Stimulated activated CD8-positive, alpha-beta memory T cell treated with anti-CD3 and anti-CD28 coated beads, Interleukin-7, amount 100 ng/mL, for 1 hour (primary cell): ENCODE data around the gene CSPG5.

Experiments
- DNase-seq, 2 donors: peaks; one replicate each; pipeline ENCODE4 v3.0.0-alpha.2; 2020; ENCODE audit warnings: low read depth in 2 of 2

The CSPG5 gene

DNA sequence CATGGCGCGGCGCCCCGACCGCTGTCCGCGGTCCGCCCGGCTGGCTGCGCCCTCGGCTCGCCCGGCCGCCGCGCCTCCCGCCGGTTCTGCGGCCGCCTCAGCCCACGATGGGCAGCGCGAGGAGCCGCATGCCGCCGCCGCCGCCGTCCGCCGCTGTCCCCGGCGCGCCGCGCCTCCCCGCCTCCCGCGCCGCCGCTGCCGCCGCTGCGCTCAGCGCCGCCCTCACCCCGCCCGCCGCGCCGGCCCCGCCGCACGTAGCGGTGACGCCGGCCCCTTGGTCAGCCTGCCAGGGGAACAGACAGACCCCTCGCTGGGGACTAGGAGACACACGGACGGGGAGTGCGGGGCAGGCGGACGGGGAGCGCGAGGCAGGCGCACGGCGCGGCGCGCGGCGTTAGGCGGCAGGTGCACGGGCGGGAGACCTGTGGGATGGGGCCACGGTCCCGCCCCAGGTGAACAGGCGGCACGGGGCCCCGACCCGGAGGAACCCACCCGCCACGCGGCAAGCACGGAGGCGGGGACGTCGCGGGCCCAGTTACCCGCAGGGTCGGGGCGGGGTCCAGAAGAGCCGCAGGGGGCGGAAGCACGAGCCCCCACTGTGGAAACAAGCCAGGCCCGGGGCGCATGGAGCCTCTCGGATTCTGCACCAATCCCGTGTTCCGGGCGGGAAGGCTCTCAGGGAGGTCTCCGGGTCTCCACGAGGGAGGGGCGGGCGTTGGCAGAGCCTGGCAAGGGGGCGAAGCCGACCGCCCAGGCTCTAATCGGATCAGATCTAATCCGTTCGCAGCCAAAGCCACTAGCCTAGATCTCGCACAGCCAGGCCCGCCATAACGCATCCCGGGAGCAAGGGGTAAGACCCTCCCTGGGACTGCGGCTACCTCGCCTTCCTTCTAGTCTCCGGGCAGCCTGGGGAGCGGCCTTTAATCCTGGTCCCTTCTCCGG lies at the start of gene CSPG5:
Gene CSPG5 (minus strand): TSS at position 175 of the 942 bp plus-strand sequence. CDS start 172 bp downstream, at position 3.
- DNase-seq, result no peak

DNA sequence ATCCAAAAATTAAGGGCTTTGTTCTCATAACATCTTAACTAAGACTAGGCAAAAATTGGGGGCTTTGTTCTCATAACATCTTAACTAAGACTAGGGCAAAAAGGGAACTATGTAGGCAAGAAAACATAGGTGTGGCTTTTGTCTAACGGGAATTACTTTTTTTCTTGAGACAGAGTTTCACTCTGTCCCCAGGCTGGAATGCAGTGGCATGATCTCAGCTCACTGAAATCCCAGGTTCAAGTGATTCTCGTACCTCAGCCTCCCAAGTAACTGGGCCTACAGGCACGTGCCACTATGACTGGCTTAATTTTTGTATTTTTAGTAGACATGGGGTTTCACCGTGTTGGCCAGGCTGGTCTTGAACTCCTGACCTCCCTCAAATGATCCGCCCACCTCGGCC lies 49.8 kb upstream of the CSPG5 start:
- no peak for DNase-seq

DNA sequence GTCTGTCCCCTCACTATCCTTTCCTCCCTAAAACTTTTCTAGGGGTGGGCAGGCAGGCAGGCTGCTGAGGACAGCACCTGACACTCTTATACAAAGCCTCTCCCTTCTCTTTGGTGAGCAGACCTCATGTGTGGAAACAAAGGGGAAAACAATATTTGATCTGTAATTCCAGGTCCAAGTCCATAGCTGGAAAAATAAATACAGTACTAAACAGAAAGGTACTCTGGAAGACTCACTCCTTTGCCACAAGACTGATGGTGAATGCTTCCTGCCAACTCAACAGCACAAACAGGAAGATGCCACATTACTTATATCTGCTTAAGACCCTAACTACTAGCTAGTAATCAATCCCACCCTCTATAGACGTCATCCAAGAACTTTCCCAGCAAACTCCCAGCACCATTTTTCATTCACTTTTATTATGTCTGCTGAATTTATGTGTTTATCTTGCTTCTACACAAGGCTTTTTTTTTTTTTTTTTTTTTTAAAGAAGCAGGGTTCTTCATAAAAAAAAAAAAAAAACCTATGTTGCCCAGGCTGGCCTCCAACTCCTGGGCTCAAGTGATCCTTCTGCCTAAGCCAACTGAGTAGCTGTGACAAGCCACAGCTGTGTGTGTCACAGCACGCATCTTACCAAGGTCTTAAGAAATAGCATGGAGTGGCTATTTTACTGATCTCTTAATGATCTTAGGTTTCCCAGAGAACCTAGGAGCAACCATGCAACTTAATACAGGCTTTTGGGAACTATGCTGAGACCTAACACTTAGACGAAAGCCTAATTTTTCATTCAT lies 44.2 kb upstream of the CSPG5 start:
- DNase-seq, result no peak

DNA sequence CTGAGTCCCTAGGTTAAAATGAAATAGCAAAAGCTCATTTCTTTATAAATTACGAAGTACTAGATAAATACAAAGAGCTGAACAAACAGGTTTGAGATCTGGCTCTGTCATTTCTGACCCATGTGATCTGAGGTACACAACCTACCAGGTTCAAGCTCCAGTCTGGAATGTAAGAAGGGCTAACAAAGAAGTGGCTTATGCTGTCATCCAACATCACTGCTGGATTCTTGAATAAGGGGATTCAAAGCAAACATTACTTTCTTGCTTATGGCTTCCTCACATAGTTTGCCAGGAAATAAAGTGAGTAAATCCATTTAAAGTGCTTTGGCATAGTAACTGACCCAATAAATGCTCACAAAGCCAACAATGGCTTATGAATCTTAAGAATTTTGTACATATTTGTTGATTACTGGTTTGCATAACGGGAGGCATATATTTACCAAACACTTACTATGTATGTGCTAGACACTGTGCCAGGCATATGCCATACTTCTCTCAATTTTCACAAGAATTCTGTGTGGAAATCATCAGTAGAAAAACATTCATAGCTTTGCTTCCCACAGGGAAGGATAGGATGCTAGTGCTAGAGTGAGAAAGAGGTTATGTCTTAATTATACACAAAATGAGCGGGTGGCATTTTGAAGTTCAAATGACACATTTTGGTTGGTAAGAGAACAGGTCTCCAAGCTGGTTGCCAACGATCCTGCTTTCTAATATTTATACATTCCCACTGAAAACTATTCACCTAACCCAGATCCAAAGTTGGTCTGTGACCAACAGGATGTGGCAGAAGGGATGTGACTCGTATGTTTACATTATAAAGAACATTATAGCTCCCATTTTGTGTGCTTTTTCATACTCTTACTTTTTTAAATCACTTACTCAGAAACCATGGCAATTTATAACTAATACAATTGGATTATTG lies 38.7 kb upstream of the CSPG5 start:
- no peak for DNase-seq

GRCh38 chr3:47614788-47615187 lies 36.1 kb upstream of the CSPG5 start:
- DNase-seq, result no peak

GRCh38 chr3:47613722-47614121 lies 35.1 kb upstream of the CSPG5 start:
- DNase-seq, result no peak

DNA sequence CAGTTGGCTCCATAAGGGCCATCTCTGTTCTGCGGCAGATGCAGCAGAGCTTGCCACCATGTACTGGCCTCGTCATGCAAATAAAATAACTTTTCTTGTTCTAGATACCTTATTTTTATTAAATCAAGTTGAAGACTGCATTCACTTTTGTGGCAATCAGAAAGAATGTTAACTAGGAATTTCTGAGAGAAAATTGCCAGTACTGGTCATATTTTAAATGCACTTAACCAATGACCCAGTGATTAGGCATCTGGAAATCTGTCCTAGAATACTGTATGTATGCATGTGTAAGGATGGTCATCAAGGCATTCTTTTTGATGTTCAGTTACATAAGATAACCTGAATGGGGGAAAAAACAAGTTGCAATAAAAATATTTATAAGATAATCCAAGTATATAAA lies 34.2 kb upstream of the CSPG5 start:
- no peak for DNase-seq

GRCh38 chr3:47612178-47612577 lies 33.5 kb upstream of the CSPG5 start:
- no peak for DNase-seq

DNA sequence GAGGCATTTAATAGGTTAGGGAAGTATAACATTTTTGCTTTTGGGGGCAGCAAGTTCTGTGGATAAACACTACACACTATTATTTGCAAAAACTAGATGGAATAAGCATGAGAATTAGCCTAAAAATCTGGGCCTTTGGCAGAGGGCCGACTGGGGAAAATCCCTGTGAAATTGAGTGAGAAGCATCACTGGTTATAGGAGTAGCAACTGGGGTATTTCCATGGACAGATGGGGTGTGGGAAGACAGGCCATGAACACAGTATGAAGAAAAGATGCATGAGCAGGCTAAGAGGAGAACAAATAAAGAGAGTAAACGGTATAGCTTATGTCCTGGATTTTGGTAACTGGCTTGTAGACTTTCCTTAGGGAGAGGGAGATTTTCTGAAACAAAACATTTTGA lies 32.9 kb upstream of the CSPG5 start:
- no peak for DNase-seq

- no peak for DNase-seq
Observed at GRCh38 chr3:47610583-47610982, 31.9 kb upstream of the CSPG5 start.

GRCh38 chr3:47607335-47607734 lies 28.7 kb upstream of the CSPG5 start:
- DNase-seq, result no peak

GRCh38 chr3:47606165-47606564 lies 27.5 kb upstream of the CSPG5 start:
- DNase-seq, result no peak

DNA sequence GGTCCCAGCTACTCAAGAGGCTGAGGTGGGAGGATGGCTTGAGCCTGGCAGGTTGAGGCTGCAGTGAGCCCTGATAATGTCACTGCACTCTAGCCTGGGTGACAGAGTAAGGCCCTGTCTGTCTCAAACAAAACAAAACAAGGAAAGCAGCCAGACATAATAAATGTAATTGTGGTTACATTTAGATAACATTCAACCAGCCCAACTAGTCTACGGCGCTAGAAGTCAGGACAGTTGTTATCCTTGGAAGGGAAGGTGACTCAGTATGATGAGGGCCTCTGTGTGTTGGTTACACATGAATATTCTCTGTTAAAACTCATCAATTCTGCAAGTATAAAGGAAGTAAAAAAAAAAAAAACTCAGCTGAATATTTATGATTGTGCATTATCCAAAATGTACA lies 27.0 kb upstream of the CSPG5 start:
- no peak for DNase-seq

DNA sequence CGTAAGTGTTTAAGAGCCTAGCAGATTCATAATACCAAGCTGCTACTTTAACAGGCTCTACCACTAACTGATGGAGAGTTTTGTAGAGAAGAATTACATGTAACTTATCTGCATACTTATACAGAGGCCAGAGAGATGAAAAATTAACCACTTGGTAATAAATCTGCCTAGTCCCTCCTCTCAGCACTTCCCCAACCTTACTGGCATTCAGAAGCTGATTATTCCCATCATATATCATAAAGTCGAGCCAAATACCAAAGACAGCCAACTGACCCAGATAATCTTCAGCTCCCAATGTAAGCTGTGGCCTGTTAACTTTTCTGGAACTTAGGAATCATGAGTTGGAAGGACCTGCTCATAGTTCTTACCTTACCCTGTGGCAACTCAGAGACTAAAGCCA lies 25.5 kb upstream of the CSPG5 start:
- DNase-seq, result no peak

GRCh38 chr3:47603332-47603731 lies 24.7 kb upstream of the CSPG5 start:
- no peak for DNase-seq

DNA sequence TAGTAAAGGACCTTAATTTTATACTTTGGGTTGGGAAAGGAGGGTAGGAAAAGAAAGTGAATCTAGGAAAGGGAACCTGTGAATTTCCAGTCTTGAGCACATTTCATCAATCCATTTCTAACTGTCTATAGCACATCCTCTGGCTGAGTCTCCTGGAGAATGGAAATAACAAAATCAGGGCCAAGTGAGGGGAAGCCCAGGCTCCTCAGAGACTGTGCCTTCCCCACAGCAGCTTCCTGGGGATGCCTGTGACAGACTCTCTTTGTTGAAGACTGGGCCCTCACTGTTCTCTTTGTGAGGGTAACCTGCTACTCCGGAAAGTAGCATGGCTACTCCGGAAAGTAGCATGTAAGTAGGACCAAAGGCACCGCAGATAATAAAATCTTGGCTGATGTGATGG lies 22.6 kb upstream of the CSPG5 start:
- DNase-seq, result no peak

DNA sequence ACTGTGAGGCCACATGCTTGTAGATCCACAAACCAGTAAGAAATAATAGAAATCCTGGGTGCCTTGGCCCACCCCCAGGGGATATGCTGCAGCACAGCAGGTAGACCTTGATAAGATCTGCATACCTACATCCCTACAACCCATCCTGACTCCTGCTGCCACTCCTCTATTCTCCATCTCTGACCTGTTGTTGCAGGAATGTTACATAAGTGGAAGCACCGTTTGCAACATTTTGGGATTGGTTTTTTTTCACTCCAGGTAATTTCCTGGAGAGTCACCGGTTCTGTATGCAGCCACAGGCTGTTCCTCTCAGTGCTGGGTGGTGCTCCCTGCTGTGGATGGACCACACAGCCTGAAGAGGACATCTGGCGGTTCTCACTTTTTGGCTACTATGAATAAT lies 16.1 kb upstream of the CSPG5 start:
- DNase-seq, result no peak

- DNase-seq, result no peak
Observed at GRCh38 chr3:47592066-47592795, 13.6 kb upstream of the CSPG5 start.

- no peak for DNase-seq
Observed at GRCh38 chr3:47590216-47590615, 11.6 kb upstream of the CSPG5 start.

GRCh38 chr3:47588587-47588986 lies 9.9 kb upstream of the CSPG5 start:
- no peak for DNase-seq

- DNase-seq, result no peak
Observed at GRCh38 chr3:47588053-47588452, 9.4 kb upstream of the CSPG5 start.
